Erythroblast (primary cell): ENCODE measurements around the gene PLD5.

Experiments
- DNase-seq, 2 experiments: peaks; one replicate each; lab custom pipeline; 2025; lab: John Stamatoyannopoulos, UW
- GATA1 ChIP-seq: IDR thresholded peaks from 2 replicates; pipeline ENCODE4 v1.6.1; 2011; ENCODE audit warnings: low read depth, mild to moderate bottlenecking, control low read depth, low read length, moderate library complexity
- POLR2A ChIP-seq: IDR thresholded peaks from 2 replicates; pipeline ENCODE4 v1.6.1; 2011; ENCODE audit warnings: mild to moderate bottlenecking, low read length

PLD5 gene

DNA sequence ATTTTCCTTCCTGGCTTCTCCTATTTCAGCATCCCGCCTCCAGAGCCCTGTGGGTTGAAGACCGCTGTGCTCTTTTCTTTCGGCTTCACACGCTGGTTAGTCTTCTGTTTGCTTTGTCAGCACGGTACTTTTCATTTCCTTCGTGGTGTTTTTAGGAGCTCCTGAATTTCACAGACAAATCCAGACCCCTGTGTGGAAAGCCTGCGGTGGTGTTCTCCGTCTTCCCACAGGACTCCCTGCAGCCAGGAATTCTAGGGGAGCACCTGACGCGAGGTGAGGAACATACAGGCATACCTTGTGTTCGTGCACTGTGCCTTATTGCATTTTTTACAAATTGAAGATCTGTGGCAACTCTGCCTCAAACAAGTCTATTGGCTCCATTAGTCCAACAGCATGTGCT is 315.4 kb downstream of the PLD5 start:
- no peak for DNase-seq
- TF ChIP-seq GATA1 (no peak), POLR2A (no peak)

DNA sequence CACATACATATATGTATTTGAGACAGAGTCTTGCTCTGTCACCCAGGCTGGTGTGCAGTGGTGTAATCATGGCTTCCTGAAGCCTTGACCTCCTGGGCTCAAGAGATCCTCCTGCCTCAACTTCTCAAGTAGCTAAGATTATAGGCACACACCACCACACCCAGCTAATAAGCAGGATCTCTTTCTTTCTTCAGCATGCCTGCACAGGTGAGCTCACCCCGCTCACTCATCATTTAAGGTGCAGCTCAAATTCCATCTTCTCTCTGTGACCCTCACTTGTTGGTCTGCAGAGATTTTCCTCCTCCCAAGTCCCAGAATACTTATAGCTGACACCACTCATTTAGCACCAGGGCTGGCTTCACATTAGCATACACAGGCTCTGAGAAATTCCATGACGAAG is 316.5 kb downstream of the PLD5 start:
- DNase-seq = no peak
- TF ChIP-seq POLR2A = no peak

DNA sequence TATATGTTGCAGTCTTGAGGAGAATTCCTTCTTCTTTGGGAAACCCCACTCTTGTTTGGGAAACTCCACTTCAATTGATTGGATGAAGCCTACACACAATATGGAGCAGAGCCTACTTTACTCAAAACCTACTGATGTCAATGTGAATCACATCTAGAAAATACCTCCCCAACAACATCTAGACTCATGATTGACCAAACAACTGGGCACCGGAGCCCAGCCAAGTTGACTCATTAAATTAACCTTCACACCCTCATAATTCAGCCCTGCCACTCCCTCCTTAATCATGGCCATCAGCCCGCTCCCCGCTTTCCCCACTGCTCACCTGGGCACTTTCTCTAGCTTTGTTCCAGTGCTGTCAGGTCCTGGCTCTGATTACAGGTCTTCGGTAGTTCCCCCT is 317.5 kb downstream of the PLD5 start:
- TF ChIP-seq POLR2A = no peak
- TF ChIP-seq GATA1 = no peak
- DNase-seq = no peak

DNA sequence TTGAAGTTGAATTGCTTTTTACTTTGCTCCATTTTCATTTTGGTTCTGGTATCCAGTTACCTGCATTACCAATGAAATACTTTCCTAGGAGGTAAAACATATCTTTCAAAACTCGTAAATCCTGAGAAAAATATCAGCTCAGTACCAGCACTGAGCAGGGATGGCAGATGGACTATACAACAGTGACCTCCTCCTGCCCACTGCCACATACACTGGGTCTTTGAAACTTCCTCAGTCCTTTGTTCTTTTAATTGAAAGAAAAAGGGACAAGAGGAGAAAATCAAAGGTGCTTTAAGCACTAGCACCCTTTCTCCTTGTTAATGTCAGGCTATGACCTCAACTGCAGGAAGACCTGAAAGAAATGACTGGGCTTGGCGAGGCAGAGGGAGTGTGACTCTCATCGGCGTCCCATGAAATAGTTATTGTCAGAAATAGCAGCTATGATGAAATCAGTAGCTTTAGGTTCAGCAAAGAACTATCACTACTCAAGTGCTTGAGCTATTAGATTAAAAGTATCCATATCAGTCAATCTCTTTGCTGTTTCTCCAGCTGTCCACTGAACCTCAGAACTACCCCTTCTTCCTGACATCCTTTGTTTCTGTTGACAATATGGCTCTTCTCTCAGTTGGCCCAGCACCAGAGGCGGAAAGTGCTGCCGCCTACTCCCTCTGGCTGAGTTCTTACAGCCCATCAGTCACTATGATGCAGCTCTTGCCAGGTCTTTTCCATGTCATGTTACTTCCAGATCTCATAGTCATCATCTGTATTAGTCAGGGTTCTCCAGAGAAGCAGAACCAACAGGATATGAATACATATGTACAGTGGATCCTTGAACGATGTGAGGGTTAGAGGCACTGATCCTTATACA is 318.6 kb downstream of the PLD5 start:
- TF ChIP-seq GATA1 (no peak), POLR2A (no peak)
- DNase-seq = no peak

DNA sequence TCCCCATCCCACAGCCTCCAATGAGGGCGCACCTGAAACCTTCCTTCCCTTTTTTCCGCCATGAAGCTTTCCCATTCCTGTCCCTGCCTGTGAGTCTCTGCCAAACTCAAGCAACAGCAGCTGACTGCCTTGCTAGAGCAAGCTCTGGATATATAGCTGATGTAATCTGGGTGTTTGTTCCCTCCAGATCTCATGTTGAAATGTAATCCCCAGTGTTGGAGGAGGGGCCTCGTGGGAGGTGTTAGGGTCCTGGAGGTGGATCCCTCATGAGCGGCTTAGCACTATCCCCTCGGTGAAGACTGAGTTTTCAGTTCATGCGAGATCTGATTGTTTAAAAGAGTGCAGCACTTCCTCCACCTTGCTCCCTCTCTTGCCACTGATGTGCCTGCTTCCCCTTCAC is 321.2 kb downstream of the PLD5 start:
- no peak for DNase-seq
- TF ChIP-seq GATA1 (no peak), POLR2A (no peak)

DNA sequence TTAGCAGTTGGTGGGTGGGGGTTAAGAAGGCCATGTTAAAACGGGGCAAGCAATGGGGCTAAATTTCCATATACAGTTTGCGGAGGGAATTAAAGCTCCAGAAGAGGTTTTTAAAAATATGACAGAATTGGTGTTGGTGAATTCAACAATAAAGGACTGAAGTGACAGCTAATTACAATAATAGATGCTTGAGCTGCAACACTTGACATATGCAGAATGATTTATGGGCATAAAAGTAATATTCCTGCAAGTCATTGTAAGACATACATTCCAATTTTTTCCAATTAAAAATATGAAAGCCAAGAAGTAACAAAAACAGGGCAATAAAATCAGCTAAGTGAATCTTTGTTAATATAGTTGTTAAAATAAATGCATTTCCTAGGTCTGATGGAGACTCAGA is 323.4 kb downstream of the PLD5 start:
- TF ChIP-seq GATA1 (no peak), POLR2A (no peak)
- no peak for DNase-seq

DNA sequence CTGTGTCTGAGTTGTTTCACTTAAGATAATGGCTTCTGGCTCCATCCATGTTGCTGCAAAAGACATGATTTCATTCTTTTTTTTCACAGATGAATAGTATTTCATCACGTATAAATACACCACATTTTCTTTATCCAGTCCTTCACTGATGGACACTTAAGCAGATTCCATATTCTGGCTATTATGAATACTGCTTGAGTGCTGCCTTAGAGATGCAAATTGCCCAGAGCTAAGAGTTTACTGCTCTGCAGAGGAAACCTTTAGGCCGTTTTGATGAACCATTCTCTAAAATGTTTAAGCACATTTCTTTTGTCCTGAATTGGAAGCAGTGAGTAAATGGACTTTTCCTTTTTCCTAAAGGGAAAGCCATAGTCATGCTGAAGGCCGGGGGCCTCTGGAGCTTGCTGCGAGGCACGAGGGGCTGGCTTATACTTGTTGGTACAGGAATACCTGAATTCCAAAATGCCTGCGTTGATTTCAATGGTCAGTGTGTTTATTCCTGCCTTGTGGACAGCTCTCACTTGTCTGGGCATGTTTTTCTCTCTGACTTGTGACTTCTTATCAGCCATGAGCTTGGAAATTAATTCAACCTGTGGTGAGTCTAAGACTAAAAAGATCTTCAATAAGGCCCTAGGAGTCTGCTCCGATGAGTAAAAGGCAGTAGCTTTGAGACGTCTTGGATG is 324.6 kb downstream of the PLD5 start:
- TF ChIP-seq GATA1 = no peak
- no peak for TF ChIP-seq POLR2A
- DNase-seq = no peak

DNA sequence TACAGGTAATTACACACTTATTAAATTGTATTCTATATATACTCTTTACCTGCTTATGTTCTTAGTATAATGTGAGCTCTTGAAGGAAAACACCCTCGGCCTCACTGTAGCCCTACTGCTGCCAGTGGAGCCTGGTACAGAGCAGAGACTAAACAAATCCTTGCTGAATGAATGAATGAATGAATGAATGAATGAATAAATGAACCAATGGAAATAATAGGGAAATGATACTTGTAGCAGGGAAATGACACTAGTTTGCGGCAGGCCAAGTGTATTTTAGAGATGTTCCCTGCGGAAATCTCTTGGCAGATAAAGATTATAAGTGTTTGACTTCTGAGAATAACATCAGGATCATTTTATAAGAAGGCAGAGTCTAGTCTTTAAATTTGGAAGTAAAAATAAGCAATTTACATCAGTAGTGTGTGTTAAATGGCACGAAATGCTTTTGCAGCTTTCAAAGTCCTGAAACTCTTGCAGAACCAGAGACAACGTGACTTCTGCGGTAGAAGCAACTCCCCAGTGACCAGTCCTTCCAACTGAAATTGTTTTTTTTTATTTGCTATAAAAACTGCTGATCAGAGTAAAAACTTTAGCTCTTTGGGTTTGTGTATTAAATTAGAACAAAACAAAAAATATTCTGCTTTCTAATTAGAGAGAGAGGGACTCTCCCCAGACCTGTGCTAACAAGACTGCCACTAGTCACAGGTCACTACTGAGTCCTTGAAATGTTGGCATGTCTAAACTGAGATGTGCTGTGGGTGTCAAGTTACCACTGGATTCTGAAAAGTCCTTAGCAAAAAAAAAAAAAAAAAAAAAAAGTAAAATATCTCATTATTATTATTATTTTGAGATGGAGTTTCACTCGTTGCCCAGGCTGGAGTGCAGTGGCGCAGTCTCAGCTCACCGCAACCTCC is 326.3 kb downstream of the PLD5 start:
- TF ChIP-seq POLR2A = no peak
- TF ChIP-seq GATA1 = no peak
- DNase-seq = no peak

DNA sequence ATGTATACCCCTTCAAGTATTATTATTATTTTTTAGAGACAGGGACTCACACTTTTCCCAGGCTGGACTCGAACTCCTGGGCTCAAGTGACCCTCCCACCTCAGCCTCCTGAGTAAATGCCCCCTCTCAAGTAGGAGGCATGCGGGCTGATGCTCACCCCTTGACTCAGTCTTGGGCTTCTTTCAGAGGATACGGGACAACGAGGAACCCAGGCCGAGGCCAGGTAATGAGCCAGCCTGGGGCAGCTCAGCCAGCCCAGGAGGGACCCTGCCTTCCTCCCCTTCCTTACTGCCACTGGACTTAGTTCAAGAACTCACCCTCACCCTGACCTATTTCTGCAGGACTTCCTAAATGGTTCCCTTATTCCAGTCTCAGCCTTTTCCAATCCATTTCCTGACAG is 327.6 kb downstream of the PLD5 start:
- no peak for TF ChIP-seq POLR2A
- TF ChIP-seq GATA1 = no peak

DNA sequence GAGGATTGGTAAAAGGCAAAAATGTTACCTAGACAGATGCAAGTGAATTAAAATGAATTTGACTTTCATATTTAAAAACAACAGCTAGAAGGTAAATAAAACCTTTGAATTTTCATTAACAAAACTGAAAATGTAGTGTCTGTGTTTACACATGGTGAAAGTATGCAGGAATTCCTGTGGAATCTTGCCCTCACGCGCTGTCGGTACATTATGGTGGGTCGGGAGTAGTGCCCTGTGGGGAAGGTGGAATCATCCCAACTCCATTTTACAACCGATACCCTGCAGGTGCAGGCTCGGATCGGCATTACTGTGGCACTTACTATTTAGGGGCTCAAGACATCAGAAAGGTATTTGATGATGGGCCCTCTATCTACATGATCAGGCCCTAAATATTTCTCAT is 328.4 kb downstream of the PLD5 start:
- TF ChIP-seq GATA1 = no peak
- no peak for TF ChIP-seq POLR2A
- DNase-seq = no peak

More for the DNA sequence above, 327.6 kb downstream of the PLD5 start:
- no peak for DNase-seq

DNA sequence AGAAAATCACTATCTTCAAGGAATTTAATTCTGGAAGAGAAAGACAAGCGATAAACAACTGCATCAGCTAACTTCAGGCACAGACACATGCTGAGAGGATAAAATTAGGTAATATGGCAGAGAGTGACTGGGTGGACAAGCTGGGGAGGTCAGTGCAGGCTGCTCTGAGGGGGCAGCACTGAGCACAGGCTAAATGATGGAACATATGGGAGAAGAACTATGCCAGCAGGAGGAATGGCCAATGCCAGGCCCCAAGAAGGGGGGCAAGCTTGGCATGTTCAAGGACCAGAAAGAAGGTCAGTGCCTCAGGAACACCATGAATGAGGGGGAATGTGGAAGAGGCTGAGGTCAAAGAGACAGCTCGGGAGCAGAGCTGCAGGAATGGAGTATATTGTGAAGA is 334.9 kb downstream of the PLD5 start:
- DNase-seq = no peak
- no peak for TF ChIP-seq POLR2A
- TF ChIP-seq GATA1 = no peak

DNA sequence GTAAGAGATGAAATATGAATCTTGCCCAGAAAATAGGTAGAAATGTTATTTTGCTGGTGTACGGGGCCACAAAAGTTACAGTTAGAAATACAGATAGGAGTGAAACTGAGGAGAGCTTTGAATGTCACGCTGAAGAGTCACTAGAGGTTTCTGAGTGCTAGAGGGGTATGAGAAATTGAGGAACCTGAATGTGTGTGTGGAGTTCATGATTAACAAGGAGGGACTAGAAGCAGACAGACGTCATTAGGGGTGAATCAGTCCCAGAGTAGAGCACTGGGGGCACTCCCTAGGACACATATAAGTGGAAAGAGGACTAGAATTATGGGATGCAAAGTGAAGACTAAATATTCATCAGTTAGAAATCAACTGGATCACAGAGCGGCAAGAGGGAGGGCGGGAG is 336.7 kb downstream of the PLD5 start:
- no peak for DNase-seq
- no peak for TF ChIP-seq POLR2A
- no peak for TF ChIP-seq GATA1

DNA sequence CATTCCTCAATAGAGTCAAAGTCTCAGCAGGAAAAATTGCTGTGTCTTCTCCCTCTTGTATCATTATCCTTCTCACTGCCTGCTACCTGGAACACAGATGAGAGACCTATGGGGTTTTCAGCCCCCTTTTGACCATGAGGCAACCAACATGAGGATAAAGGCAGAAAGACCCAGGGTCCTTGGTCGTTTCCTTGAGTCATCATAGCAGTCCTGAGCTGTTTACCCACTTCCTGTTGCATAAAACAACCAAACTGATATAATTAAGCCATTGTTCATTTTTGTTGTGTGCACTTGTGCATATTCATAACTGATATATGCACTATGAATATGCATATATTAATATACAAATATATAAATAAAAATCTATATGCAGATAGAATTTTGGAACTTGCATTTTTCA is 337.3 kb downstream of the PLD5 start:
- TF ChIP-seq GATA1 (no peak), POLR2A (no peak)
- no peak for DNase-seq
